ENCODE measurements around the gene MAP2K2. TPM values are rescaled to one million over a fixed set of nuclear protein-coding genes. Genes with fewer than 3 reads are reported as not detected.
A peak's percentile ranks its signal among the peaks of the same experiment; 100 is the strongest.

Gene MAP2K2
- total RNA-seq, 1 experiment from 2014 or later: 226 TPM

DNA sequence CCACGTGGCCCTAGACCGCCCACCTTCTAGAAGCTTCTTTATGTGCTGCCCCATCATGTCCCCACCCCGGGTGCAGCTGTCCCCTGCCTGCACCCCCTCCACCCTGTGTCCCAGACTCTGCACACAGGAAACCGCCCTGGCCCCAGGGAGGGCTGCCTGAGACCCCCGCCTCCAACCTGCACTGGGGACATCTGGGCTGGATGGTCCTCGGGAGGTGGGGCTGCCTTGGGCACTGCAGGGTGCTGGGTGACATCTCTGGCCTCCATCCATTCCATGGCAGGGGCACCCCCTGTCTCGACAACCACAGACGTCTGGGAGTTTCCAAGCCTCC lies 39.4 kb downstream of the MAP2K2 start:
- Histone ChIP-seq H3K27me3 (ENCODE audit: control insufficient read depth, insufficient read depth, low read length) (no peaks in the 10 kb centered on the region), H3K4me3 (ENCODE audit: insufficient read depth, low read depth, low read length) (no peak overlapping the region), H3K36me3 (replicated peaks; ENCODE audit: control insufficient read depth, insufficient read depth, low read length) (no peaks in the 10 kb centered on the region)
- DNase-seq: no peak

DNA sequence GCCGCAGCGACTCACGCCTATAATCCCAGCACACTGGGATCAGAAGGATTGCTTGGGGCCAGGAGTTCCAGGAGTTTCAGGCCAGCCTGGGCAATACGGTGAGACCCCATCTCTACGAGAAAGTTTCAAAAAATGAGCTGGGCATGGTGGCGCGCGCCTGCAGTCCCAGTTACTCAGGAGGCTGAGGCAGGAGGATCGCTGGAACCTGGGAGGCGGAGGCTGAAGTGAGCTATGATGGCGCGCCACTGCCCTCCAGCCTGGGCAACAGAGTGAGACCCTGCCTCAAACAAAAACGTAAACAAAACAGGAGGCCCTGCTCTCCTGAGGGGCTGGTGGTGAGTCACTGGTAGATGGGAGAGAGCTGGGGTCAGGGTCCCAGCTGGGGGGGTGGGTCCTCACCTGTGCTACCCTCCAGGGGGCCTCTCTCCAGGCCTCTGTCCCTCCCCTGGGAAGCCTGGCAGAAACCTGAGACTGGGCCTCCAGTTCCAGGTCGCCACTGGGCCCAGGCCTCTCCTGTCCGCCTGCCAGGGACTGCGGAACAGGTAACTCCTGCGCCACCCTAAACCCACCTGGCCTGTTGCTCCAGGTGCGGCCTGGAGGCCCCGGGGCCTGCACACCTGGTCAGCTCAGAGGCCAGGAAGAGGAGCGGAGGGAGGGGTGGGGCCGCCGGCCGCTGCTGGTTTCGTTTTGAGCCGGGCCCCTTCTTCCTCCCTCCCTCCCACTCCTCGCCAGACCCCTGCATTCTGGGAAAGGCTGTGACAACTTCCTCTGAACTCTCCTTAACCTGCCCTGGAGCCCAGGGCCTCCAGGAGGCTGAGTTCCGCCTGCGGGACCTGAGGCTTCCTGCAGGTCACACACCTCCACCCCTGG lies 40.0 kb downstream of the MAP2K2 start:
- H3K4me3 ChIP-seq (ENCODE audit: insufficient read depth, low read depth, low read length): no peak overlapping the region
- peak; percentile 80 for DNase-seq

DNA sequence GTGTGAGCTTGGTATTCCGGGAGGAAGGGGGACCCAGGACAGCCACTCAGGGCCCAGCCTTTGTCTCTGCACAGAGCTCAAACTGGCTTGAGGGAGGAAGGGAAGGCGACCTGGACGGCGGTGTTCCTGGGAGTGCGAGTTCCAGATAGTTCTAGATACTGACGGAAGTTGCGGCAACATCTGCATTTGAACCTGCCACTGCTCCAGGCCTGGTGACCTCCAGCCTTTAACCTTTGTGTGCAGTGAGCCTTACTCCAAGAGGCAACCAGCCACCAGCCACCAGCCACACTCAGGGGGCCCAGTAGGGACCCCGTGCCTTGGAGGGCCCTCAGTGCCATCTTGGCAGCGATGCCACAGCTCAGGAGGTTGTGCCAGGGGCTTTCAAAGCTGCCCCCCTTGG lies 41.8 kb downstream of the MAP2K2 start:
- H3K4me3 ChIP-seq (ENCODE audit: insufficient read depth, low read depth, low read length): no peak overlapping the region
- H3K36me3 ChIP-seq (replicated peaks; ENCODE audit: control insufficient read depth, insufficient read depth, low read length): no peaks in the 10 kb centered on the region
- no peak for DNase-seq
- no peaks in the 10 kb centered on the region for H3K27me3 ChIP-seq (ENCODE audit: control insufficient read depth, insufficient read depth, low read length)

More for the DNA sequence above, 40.0 kb downstream of the MAP2K2 start:
- H3K36me3 ChIP-seq (replicated peaks; ENCODE audit: control insufficient read depth, insufficient read depth, low read length): no peaks in the 10 kb centered on the region
- H3K27me3 ChIP-seq (ENCODE audit: control insufficient read depth, insufficient read depth, low read length): no peaks in the 10 kb centered on the region

DNA sequence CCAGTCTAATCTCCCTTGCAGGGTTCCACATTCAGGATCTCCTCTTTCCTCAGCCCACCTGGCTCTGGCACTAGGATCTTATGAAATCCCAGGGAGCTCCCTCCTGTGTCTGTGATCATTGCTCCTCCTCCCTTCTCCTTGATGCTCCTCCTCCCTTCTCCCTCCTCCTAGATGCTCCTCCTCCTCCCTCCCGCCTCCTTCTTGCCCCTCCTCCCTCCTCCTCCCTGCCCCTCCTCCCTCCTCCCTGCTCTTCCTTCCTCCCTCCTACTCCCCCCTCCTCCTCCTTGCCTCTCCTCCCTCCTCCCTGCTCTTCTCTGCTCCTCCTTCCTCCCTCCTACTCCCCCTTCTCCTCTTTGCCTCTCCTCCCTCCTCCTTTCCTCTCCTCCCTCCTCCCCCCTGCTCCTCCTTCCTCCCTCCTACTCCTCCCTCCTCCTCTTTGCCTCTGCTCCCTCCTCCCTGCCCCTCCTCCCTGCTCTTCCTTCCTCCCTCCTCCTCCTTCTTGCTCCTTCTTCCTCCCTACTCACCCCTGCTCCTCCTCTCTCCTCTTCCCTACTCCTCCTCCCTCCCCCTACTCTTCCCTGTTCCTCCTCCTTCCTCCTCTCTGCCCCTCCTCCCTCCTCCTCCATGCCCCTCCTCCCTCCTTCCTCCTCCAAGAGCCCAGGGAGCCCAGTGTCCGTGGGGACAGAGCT lies 42.3 kb downstream of the MAP2K2 start:
- Histone ChIP-seq H3K4me3 (ENCODE audit: insufficient read depth, low read depth, low read length) (no peak overlapping the region), H3K27me3 (ENCODE audit: control insufficient read depth, insufficient read depth, low read length) (no peaks in the 10 kb centered on the region), H3K36me3 (replicated peaks; ENCODE audit: control insufficient read depth, insufficient read depth, low read length) (no peaks in the 10 kb centered on the region)
- DNase-seq: no peak

DNA sequence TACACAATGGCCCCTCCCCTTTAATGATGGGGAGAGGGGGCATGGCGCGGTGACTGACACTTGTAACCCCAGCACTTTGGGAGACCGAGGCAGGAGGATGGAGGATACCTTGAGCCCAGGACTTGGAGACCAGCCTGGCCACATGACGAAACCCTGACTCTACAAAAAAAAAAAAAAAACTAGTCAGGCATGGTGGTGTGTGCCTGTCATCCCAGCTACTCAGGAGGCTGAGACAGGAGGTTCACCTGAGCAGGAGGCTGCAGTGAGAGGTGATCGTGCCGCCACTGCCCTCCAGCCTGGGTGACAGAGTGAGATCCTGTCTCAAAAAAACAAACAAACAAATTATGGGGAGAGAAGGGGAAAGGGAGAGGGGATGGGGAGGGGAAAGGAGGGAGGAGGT lies 43.4 kb downstream of the MAP2K2 start:
- no peaks in the 10 kb centered on the region for H3K36me3 ChIP-seq (replicated peaks; ENCODE audit: control insufficient read depth, insufficient read depth, low read length)
- no peaks in the 10 kb centered on the region for H3K27me3 ChIP-seq (ENCODE audit: control insufficient read depth, insufficient read depth, low read length)
- no peak for DNase-seq
- H3K4me3 ChIP-seq (ENCODE audit: insufficient read depth, low read depth, low read length): no peak overlapping the region

DNA sequence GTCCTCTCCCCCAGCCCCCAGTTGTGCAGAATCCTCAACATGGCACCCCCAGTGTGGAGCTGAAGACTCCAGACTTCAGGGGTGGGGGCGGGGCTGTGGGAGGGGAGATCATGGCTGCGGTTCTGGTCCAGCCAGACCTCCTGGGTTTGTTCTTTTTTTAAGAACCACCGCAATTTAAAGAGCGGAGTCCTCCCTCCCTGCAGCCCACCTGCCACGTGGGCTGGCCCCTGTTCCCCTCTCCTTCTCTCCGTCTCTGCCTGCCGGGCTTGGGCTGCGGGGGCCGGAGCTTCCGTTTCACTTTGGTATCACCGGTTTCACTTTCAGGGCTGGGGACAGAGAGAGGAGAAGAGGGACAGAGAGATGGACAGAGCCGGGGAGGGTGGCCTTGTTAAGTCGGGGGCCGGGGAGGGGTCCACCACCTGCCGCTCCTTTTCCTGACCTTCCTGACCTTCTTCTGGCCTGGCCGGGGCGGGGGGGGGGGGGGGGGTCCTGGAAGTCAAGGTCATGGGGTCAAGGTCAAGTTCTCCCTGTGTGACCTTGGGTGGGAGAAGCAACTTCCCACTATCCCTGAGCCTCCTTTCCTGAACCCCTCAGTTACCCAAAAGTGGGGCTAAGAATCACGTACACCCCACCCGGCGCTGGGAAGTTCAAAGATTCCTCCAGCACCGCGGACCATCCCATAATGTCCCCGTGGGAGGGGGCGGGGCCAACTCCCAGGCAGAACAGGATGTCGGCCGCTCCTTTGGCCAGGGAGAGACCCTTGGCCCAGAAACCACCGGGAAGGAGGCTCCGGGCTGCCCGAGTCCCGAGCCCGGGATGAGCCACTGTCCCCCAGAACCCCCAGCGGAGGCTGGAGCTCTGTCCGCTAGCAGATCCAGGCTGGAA lies 45.9 kb downstream of the MAP2K2 start:
- peak; percentile 89 for DNase-seq
- H3K4me3 ChIP-seq (ENCODE audit: insufficient read depth, low read depth, low read length): no peak overlapping the region; the same call in 1 of the 2 replicates
- H3K36me3 ChIP-seq (replicated peaks; ENCODE audit: control insufficient read depth, insufficient read depth, low read length): no peaks in the 10 kb centered on the region
- H3K27me3 ChIP-seq (ENCODE audit: control insufficient read depth, insufficient read depth, low read length): no peaks in the 10 kb centered on the region

DNA sequence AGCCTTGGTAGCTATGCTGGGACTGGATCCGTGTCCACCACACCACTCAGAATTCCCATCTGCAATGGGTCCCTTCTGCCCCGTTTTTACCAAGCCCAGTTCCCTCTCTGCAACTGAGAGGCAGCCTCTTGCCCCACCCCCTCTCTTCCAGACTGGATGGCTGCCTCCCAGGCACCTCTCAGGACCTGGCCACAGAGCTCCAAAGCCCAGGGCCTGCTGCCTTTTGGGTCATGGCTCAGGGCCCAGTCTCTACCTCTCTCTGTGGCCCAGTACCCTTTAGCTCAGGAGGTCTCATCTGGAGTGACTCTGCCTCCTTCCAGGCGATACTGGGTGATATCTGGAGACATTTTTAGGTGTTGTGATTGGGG lies 46.9 kb downstream of the MAP2K2 start:
- no peak overlapping the region for H3K4me3 ChIP-seq (ENCODE audit: insufficient read depth, low read depth, low read length)
- no peaks in the 10 kb centered on the region for H3K27me3 ChIP-seq (ENCODE audit: control insufficient read depth, insufficient read depth, low read length)
- DNase-seq: no peak
- no peaks in the 10 kb centered on the region for H3K36me3 ChIP-seq (replicated peaks; ENCODE audit: control insufficient read depth, insufficient read depth, low read length)

DNA sequence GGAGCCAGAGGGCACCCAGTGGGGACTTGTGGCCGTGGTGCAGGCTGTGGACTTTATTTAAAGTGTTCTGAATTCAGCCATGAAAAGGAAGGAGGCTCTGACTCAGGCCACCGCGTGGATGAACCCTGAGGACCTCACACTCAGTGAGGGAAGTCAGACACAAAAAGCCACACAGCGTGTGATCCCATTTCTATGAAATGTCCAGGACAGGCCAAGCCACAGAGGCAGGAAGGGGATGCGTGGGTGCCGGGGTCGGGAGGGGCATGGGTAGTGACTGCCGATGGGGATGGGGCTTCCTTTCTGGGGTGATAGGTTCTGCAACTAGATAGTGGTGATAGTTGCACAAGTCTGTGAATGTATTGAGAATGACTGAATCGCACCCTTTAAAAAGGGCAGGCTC lies 48.5 kb downstream of the MAP2K2 start:
- H3K4me3 ChIP-seq (ENCODE audit: insufficient read depth, low read depth, low read length): no peak overlapping the region
- no peak for DNase-seq
- no peaks in the 10 kb centered on the region for H3K27me3 ChIP-seq (ENCODE audit: control insufficient read depth, insufficient read depth, low read length)
- H3K36me3 ChIP-seq (replicated peaks; ENCODE audit: control insufficient read depth, insufficient read depth, low read length): no peaks in the 10 kb centered on the region

DNA sequence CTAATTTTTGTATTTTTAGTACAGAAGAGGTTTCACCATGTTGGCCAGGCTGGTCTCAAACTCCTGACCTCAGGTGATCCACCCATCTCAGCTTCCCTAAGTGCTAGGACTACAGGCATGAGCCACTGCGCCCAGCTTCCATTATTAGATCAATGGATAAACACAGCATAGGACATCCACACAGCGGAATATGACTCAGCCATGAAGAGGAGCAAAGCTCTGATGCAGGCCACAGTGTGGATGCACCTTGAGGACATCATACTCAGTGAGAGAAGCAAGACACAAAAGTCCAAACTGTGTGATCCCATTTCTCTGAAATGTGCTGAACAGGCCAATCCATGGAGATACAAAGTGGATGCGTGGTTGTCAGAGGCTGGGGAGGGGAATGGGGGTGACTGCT lies 52.3 kb downstream of the MAP2K2 start:
- DNase-seq: no peak
- H3K27me3 ChIP-seq (ENCODE audit: control insufficient read depth, insufficient read depth, low read length): peaks cover 22% of the 10 kb centered on the region
- H3K36me3 ChIP-seq (replicated peaks; ENCODE audit: control insufficient read depth, insufficient read depth, low read length): no peaks in the 10 kb centered on the region
- no peak overlapping the region for H3K4me3 ChIP-seq (ENCODE audit: insufficient read depth, low read depth, low read length)

DNA sequence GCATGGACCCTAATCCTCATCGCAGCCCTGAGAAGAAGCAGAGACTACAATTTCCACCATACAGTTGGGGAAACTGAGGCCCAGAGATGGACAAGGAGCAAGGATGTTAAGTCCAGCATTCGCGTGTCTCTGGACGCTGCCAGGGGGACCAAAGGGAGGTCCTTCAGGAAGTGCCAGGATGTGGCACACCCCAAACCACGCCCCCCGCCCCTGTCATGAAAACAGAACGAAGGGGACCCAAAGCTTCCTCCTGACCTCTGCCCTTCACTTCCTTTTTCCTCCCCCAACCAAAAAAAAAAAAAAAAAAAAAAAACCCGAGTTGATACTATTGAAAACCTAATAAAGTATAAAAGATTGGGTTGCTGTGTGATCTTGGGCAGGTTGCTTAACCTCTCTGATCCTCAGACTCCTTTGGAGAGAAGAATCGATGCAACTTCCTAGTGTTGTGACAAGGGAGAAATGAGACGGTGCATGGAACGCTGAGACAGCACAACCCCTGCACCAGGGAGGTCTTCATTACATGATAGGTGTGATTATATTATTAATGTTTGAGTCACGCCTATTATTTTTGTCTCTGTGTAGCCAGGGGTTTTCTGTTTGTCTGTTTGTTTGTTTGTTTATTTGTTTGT lies 54.5 kb downstream of the MAP2K2 start:
- peak; percentile 60 for DNase-seq
- H3K27me3 ChIP-seq (ENCODE audit: control insufficient read depth, insufficient read depth, low read length): peaks cover 22% of the 10 kb centered on the region
- no peaks in the 10 kb centered on the region for H3K36me3 ChIP-seq (replicated peaks; ENCODE audit: control insufficient read depth, insufficient read depth, low read length)

DNA sequence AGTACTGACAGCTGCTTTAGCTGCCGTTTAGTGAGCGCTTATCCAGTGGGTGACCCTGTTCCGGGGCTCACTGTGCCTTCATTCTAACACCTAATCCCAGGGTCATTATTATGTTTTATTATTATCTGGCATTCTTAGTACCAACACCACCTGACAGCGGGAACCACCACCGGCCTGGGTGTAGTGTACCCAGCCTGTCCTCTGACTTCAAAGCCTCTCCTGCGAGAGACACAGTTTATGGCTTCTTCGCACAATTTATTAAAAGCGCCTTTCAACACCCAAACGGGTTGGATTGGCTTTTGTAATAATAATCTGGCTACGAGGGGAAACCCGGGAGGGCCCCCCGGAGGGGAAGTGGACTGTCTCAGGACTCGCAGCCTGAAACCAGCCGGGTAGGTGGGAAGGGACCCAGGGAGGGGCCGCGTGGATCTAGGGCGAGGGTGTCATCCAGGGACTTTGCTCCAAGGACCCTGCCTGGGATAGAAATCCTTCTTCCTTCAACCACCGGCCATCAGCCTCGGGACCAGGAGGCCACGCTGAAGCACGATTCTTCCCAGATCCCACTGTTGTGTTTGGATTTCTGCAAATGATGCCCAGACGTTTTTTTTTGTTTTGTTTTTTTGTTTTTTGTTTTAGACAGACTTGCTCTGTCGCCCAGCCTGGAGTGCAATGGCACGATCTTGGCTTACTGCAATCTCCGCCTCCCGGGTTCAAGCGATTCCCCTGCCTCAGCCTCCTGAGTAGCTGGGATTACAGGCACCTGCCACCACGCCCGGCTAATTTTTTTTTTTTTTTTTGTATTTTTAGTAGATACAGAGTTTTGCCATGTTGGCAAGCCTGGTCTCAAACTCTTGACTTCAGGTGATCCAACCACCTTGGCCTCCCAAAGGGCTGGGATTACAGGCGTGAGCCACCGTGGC lies 55.6 kb downstream of the MAP2K2 start:
- Histone ChIP-seq H3K27me3 (ENCODE audit: control insufficient read depth, insufficient read depth, low read length) (peaks cover 22% of the 10 kb centered on the region), H3K4me3 (ENCODE audit: insufficient read depth, low read depth, low read length) (no peak overlapping the region), H3K36me3 (replicated peaks; ENCODE audit: control insufficient read depth, insufficient read depth, low read length) (no peaks in the 10 kb centered on the region)
- DNase-seq: peak; percentile 61

More for the DNA sequence above, 54.5 kb downstream of the MAP2K2 start:
- H3K4me3 ChIP-seq (ENCODE audit: insufficient read depth, low read depth, low read length): no peak overlapping the region

DNA sequence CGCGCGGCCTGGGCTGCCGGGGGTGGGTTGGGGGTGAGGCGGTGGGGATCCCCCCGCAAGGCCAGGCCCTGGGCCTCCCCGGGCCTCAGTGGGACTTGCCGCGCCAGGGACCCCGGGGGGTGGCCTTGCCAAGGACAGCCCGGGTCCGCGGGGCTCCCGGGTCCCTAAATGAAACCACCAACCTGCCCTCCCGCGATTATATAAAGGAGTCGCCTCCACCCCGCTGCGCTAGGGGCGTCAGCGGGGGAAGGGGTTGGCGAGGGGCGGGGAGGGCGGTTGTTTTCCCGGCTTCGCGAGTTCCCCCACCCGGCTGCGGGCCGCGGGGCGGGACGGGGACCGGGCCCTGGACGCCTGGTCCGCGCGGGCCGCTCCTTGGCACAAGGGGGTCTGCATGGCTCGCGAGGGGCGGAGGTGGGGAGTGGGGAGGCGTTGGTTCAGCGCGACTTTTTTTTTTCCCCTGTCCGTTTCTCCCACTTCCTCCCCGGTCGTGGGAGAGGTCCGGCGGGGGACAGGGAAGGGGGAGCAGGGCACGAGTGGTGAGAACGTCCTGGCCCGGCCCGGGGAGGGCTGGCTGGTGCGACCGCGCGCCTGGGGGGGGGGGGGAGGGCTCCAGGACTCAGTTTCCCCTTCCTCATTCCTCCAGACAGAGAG lies 56.4 kb downstream of the MAP2K2 start:
- H3K27me3 ChIP-seq (ENCODE audit: control insufficient read depth, insufficient read depth, low read length): peaks cover 22% of the 10 kb centered on the region
- peak overlapping the region; percentile 64 for H3K4me3 ChIP-seq (ENCODE audit: insufficient read depth, low read depth, low read length)
- DNase-seq: peak; percentile 85
- H3K36me3 ChIP-seq (replicated peaks; ENCODE audit: control insufficient read depth, insufficient read depth, low read length): no peaks in the 10 kb centered on the region
